Uterus (tissue), 4 donors: ENCODE results near the gene ATP6V1B1. TPM values are rescaled to one million over a fixed set of nuclear protein-coding genes. Genes with fewer than 3 reads are reported as not detected.

ENCODE experiments used
- DNase-seq, 2 donors: peaks; one replicate each; pipeline ENCODE4 v3.0.0-alpha.2; 2019 to 2020
- H3K27ac ChIP-seq, 2 donors: fragments of 200-600 bp; sonication (generic); 1 replicate in 1 of 2; 2 replicates in 1 of 2; pipeline ENCODE4 v1.5.1; 2016 to 2018
- H3K27me3 ChIP-seq, 2 donors: fragments of 200-600 bp; sonication (generic); one replicate each; pipeline ENCODE4 v1.5.1; 2018 to 2019; ENCODE audit warnings: control low read depth in 1 of 2
- H3K36me3 ChIP-seq, 2 donors: fragments of 200-600 bp; sonication (generic); one replicate each; pipeline ENCODE4 v1.5.1; 2019; ENCODE audit warnings: control low read depth in 1 of 2
- H3K4me1 ChIP-seq, 2 donors: fragments of 200-600 bp; sonication (generic); one replicate each; pipeline ENCODE4 v1.5.1; 2018 to 2019; ENCODE audit warnings: control low read depth in 1 of 2
- H3K4me3 ChIP-seq, 2 donors: fragments of 200-600 bp; sonication (generic); 1 replicate in 1 of 2; 2 replicates in 1 of 2; pipeline ENCODE4 v1.5.1; 2018 to 2019; ENCODE audit warnings: mild to moderate bottlenecking in 1 of 2
- H3K9me3 ChIP-seq, 2 donors: fragments of 200-600 bp; sonication (generic); one replicate each; pipeline ENCODE4 v1.5.1; 2019; ENCODE audit warnings: control low read depth in 1 of 2
- POLR2A ChIP-seq, 2 donors: fragments of 450-650 bp; IDR thresholded peaks; one replicate each; pipeline ENCODE4 v1.6.1; 2016; ENCODE audit warnings: antibody characterized with exemption in 2 of 2, mild to moderate bottlenecking in 1 of 2, moderate library complexity in 1 of 2
- intact Hi-C: fragments of 100-400 bp; cut with DNase I; formaldehyde crosslinking; loops from one replicate; pipeline ENCODE4 v1.15.1; 2023; ENCODE audit warnings: low total_unique reads
- total RNA-seq, 4 donors: library from RNA; depleted of rRNA in 3 of 4; stranded (reverse); fragments of >200 nt in 3 of 4; gene quantifications; one replicate each; pipeline versions ENCODE4 v1.1.0 to v1.2.4, GENCODE V29; 2014 to 2023
- TF ChIP-seq, protein P1 (sequence below), 4 experiments: fragments of 200-600 bp in 2 of 4; fragments of 450-650 bp in 2 of 4; sonication (generic) in 2 of 4; IDR thresholded peaks; one replicate each; pipeline ENCODE4 v1.5.1; 2016 to 2019; ENCODE audit warnings: antibody characterized with exemption in 4 of 4, mild to moderate bottlenecking in 2 of 4, moderate library complexity in 1 of 4
- donor health status: DM: yes; HTN: yes; CAD: no.

Gene ATP6V1B1
- total RNA-seq, result 1 to 10 TPM in 2 of 4 donors, not detected in 2; 3.4 to 3.7 TPM

DNA sequence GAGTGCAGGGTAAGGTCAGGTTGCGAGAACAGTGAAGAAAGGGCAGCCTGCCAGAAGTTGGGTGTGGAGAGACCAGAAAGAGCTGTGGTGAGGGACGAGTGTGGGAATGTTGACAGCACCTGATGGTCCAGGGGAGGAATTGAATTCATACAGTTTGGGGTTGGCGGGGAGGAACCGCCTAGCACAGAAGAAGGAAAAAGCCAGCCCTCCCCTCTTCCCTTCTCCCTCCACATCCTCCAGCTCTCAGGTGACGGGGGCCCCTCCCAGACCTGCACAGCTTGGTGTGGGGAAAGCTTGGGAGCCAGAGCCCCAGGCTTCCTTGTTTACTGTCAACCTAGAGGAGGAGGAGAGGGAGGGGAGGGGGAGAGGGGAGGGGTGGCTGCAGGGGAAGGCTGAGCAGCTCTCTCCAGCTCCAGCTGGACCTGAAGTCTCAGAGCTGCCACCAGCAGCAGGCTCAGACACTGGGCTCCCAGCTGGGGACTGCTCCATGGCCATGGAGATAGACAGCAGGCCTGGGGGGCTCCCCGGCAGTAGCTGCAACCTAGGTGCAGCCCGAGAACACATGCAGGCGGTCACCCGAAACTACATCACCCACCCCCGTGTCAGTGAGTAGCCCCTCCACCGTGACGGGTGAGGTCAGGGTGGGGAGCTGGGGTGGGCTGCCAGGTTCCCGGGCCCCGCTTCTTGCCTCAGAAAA, at the start of gene ATP6V1B1:
Gene ATP6V1B1 (plus strand): TSS at position 433 of the 697 bp plus-strand sequence. CDS start 55 bp downstream, at position 488.
- TF ChIP-seq, protein P1, sequence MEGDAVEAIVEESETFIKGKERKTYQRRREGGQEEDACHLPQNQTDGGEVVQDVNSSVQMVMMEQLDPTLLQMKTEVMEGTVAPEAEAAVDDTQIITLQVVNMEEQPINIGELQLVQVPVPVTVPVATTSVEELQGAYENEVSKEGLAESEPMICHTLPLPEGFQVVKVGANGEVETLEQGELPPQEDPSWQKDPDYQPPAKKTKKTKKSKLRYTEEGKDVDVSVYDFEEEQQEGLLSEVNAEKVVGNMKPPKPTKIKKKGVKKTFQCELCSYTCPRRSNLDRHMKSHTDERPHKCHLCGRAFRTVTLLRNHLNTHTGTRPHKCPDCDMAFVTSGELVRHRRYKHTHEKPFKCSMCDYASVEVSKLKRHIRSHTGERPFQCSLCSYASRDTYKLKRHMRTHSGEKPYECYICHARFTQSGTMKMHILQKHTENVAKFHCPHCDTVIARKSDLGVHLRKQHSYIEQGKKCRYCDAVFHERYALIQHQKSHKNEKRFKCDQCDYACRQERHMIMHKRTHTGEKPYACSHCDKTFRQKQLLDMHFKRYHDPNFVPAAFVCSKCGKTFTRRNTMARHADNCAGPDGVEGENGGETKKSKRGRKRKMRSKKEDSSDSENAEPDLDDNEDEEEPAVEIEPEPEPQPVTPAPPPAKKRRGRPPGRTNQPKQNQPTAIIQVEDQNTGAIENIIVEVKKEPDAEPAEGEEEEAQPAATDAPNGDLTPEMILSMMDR (IDR thresholded peaks at IDR 0.05), result no peak
- no peak for TF ChIP-seq POLR2A (IDR thresholded peaks at IDR 0.05)
- H3K9me3 ChIP-seq, result no peaks in the 10 kb centered on the region
- intact Hi-C loops, result no loop called here
- no peak for DNase-seq
- no peaks in the 10 kb centered on the region for H3K4me1 ChIP-seq
- H3K36me3 ChIP-seq, result no peaks in the 10 kb centered on the region
- H3K27ac ChIP-seq, result no peak within 1 kb of the TSS
- H3K27me3 ChIP-seq, result no peaks in the 10 kb centered on the region
- H3K4me3 ChIP-seq, result no peak within 1 kb of the TSS

DNA sequence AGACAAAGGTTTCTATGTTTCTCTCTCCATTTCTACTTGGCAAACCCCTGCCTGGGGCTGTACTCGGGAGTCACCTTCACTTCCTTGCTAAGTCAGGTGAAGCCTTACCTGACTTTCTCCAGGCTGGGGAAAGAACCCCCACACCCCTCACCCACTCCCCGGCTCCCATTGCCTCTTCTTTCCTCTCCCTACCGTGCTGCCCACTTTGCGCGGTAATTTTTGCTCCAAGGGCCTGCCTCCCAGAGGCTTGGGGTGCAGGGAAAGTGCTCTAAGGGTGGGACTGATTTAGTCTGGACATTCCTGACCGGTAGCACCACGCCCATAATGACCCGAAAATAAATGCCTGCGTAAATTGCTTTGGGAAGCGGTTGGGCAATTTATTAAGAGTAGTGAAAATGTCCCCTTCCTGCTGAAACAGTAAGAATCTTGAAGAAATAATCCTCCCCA, 49.1 kb upstream of the ATP6V1B1 start:
- peaks cover 8 to 76% of the 10 kb centered on the region in 2 donors for H3K27me3 ChIP-seq
- H3K4me3 ChIP-seq, result no peak overlapping the region
- intact Hi-C loops, result no loop called here
- H3K36me3 ChIP-seq, result no peaks in the 10 kb centered on the region
- no peak overlapping the region for H3K27ac ChIP-seq
- DNase-seq, result no peak
- TF ChIP-seq, protein P1 (IDR thresholded peaks at IDR 0.05), result no peak
- no peak for TF ChIP-seq POLR2A (IDR thresholded peaks at IDR 0.05)
- H3K4me1 ChIP-seq, result peaks cover 0 to 6% of the 10 kb centered on the region in 2 donors
- H3K9me3 ChIP-seq, result no peaks in the 10 kb centered on the region

GRCh38 chr2:70887208-70887549, 48.5 kb upstream of the ATP6V1B1 start:
- no peak for DNase-seq
- H3K36me3 ChIP-seq, result no peaks in the 10 kb centered on the region
- H3K27ac ChIP-seq, result peak overlapping the region; percentile 9 to 48
- peaks cover 8 to 76% of the 10 kb centered on the region in 2 donors for H3K27me3 ChIP-seq
- peaks cover 0 to 6% of the 10 kb centered on the region in 2 donors for H3K4me1 ChIP-seq
- H3K4me3 ChIP-seq, result peak overlapping the region; percentile 10 to 24
- no peaks in the 10 kb centered on the region for H3K9me3 ChIP-seq
- intact Hi-C loops, result no loop called here
- TF ChIP-seq, protein P1 (IDR thresholded peaks at IDR 0.05), result no peak
- no peak for TF ChIP-seq POLR2A (IDR thresholded peaks at IDR 0.05)

DNA sequence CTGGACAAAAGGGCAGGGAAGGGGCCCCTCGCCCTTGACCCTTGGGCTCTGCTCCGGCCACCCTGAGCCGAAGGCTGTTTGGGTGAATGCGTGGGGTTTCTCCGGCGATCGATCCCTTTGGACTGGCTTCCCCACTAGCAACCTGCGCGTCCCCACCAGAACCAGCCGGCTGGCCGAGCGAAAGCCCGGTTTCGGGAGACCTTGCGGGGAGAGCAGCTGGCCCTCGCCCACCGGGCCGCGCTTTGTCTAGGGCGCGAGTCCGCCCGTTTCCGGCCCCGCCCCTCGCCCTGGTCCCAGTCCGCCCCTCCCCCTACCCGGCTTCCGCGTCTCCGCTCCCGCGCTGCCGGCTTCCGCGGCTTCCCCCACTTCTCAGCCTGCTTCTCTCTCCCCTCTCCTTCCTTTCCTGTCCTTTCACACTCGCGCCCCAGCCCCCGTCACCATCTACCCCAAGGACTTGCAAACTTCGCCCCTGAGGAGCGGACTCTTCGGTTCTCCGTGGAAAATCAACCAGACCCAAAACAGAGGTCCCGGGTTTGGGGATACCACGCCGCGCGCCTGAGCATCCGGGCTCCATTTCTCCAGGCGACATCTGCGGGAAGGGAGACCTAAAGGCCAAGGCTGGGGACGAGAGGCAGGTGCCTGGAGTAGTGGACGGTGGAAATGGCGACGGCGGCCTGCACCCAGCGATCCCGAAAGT, 48.0 kb upstream of the ATP6V1B1 start:
- DNase-seq, result no peak
- Histone ChIP-seq H3K27me3 (peaks cover 8 to 76% of the 10 kb centered on the region in 2 donors), H3K4me1 (peaks cover 0 to 6% of the 10 kb centered on the region in 2 donors), H3K4me3 (peak overlapping the region; percentile 10 to 24), H3K27ac (peak overlapping the region; percentile 9 to 48), H3K9me3 (no peaks in the 10 kb centered on the region), H3K36me3 (no peaks in the 10 kb centered on the region)
- intact Hi-C loops, result no loop called here
- TF ChIP-seq, protein P1 (IDR thresholded peaks at IDR 0.05), result no peak
- TF ChIP-seq POLR2A (IDR thresholded peaks at IDR 0.05), result no peak

DNA sequence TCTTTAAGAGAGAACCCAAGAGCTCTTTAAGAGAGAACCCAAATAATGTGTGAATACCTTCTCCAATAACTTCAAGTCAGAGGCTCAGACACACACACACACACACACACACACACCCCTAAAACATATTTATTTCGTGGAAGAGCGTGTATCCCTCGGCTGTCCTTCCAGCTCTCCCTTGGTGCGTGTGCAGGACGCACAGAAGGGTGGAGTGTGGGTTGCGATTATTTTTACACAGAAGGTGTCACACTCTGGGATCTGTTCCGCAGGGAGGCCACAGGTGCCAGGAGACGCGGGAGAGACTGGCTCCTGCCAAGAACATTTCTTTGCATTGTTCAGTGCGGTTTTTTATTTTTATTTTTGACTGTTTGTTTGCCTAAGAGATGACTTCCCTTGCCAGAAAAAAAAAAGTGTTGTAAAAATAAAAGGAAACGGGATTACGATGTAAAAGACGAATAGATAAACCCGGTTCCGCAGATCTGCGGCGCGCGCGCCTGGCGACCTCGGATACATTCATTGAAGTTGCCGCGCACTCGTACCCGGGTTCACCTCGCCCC, 47.3 kb upstream of the ATP6V1B1 start:
- Histone ChIP-seq H3K36me3 (no peaks in the 10 kb centered on the region), H3K4me1 (peaks cover 0 to 6% of the 10 kb centered on the region in 2 donors), H3K27me3 (peaks cover 8 to 72% of the 10 kb centered on the region in 2 donors), H3K4me3 (no peak overlapping the region), H3K9me3 (no peaks in the 10 kb centered on the region), H3K27ac (peak overlapping the region in 1 of 2 donors; percentile 9)
- intact Hi-C loops, result no loop called here
- DNase-seq, result no peak
- TF ChIP-seq, protein P1 (IDR thresholded peaks at IDR 0.05), result no peak
- TF ChIP-seq POLR2A (IDR thresholded peaks at IDR 0.05), result no peak
